GM12878 (cell line): ENCODE measurements around the gene CSTF1. TPM values are rescaled to one million over a fixed set of nuclear protein-coding genes. Genes with fewer than 3 reads are reported as not detected.

Experiments used
- ATAC-seq: fragments of 200-7000 bp; cut with Tn5 transposase; 3 replicates; pipeline ENCODE4 v1.9.1; 2020; ENCODE audit warnings: mild to moderate bottlenecking, moderate library complexity
- BruUV-seq: library from RNA; stranded (reverse); fragments of 400-500 nt; replicated peaks from 2 replicates; lab custom pipeline; 2021; lab: Mats Ljungman, UMichigan
- CTCF ChIA-PET: fragments of 300-600 bp; sonication (Branson Sonifier 250); formaldehyde crosslinking; extraction: SDS; loops from one replicate; lab custom pipeline; 2021; ENCODE audit warnings: inconsistent platforms; lab: Yijun Ruan, JAX
- POLR2A ChIA-PET: fragments of 350-600 bp; formaldehyde crosslinking; extraction: SDS; loops from one replicate; lab custom pipeline; 2021; ENCODE audit warnings: inconsistent platforms; lab: Charles Lee
- RAD21 ChIA-PET: fragments of 300-600 bp; sonication (Branson Sonifier 250); formaldehyde crosslinking; loops from one replicate; lab custom pipeline; 2023; ENCODE audit warnings: antibody characterized with exemption; ENCODE audit not compliant: unreplicated experiment; lab: Charles Lee
- SMC1A ChIA-PET: fragments of 300-600 bp; sonication (Branson Sonifier 250); formaldehyde crosslinking; loops from one replicate; lab custom pipeline; 2023; ENCODE audit not compliant: unreplicated experiment, uncharacterized antibody; lab: Charles Lee
- DNase-seq: peaks from one replicate; pipeline ENCODE4 v3.0.0-alpha.2; 2011; ENCODE audit warnings: low read depth, low spot score
- FAIRE-seq: peaks from 3 replicates; lab custom pipeline; 2011; peaks lifted over from hg19 to GRCh38; lab: Jason Lieb, UNC
- H2AFZ ChIP-seq: 2 replicates; pipeline ENCODE4 v1.6.0; 2011; ENCODE audit warnings: low read depth, low read length, control low read depth; ENCODE audit not compliant: control insufficient read depth
- H3K27ac ChIP-seq: 2 replicates; pipeline ENCODE4 v1.5.1; 2011; ENCODE audit warnings: control low read depth; ENCODE audit not compliant: control insufficient read depth, insufficient read depth
- H3K27me3 ChIP-seq, 2 experiments: replicated peaks in 1 of 2; 2 replicates each; pipeline versions ENCODE4 v1.6.0 to v1.6.1; 2011; ENCODE audit warnings: low read length in 1 of 2; ENCODE audit not compliant: control insufficient read depth in 2 of 2, insufficient read depth in 2 of 2
- H3K36me3 ChIP-seq, 2 experiments: 2 replicates each; pipeline ENCODE4 v1.5.1; 2011; ENCODE audit warnings: low read length in 1 of 2; ENCODE audit not compliant: control insufficient read depth in 2 of 2, insufficient read depth in 2 of 2
- H3K4me1 ChIP-seq: 2 replicates; pipeline ENCODE4 v1.6.1; 2011; ENCODE audit warnings: mild to moderate bottlenecking, low read length, moderate library complexity, mixed read lengths; ENCODE audit not compliant: control insufficient read depth, insufficient read depth
- H3K4me2 ChIP-seq: 2 replicates; pipeline ENCODE4 v1.6.0; 2011; ENCODE audit warnings: control low read depth; ENCODE audit not compliant: control insufficient read depth, insufficient read depth
- H3K4me3 ChIP-seq: fragments of 200-600 bp; sonication (generic); 2 replicates; pipeline ENCODE4 v1.5.1; 2016
- H3K79me2 ChIP-seq: 2 replicates; pipeline ENCODE4 v1.6.0; 2011; ENCODE audit warnings: low read length; ENCODE audit not compliant: control insufficient read depth, insufficient read depth
- H3K9ac ChIP-seq: 2 replicates; pipeline ENCODE4 v1.8.0; 2011; ENCODE audit warnings: low read length, control low read depth, mixed read lengths; ENCODE audit not compliant: control insufficient read depth, insufficient read depth
- H3K9me3 ChIP-seq: replicated peaks from 3 replicates; pipeline ENCODE4 v1.5.1; 2011; ENCODE audit warnings: mild to moderate bottlenecking, low read length; ENCODE audit not compliant: control insufficient read depth, insufficient read depth
- H4K20me1 ChIP-seq: 2 replicates; pipeline ENCODE4 v1.6.0; 2011; ENCODE audit not compliant: control insufficient read depth, insufficient read depth
- BMI1 ChIP-seq: fragments of 450-650 bp; IDR thresholded peaks from 2 replicates; pipeline ENCODE4 v1.6.1; 2016; ENCODE audit warnings: mild to moderate bottlenecking, moderate library complexity, borderline replicate concordance
- FOXK2 ChIP-seq: fragments of 450-650 bp; IDR thresholded peaks from 2 replicates; pipeline ENCODE4 v1.6.1; 2017; ENCODE audit warnings: mild to moderate bottlenecking, moderate library complexity
- IKZF1 ChIP-seq: fragments of 450-650 bp; conservative IDR thresholded peaks from 2 replicates; pipeline ENCODE4 v1.6.1; 2017; ENCODE audit warnings: antibody characterized with exemption, mild to moderate bottlenecking
- MYB ChIP-seq: fragments of 150-350 bp; IDR thresholded peaks from 2 replicates; pipeline ENCODE4 v1.6.1; 2014; ENCODE audit warnings: mild to moderate bottlenecking, low read depth, low read length, borderline replicate concordance
- NR2C1 ChIP-seq: fragments of 450-650 bp; IDR thresholded peaks from 2 replicates; pipeline ENCODE4 v1.6.1; 2017; ENCODE audit warnings: antibody characterized with exemption, mild to moderate bottlenecking, moderate library complexity
- NR2F1 ChIP-seq: fragments of 450-650 bp; conservative IDR thresholded peaks from 2 replicates; pipeline ENCODE4 v1.6.1; 2017; ENCODE audit warnings: mild to moderate bottlenecking
- TARDBP ChIP-seq: IDR thresholded peaks from 2 replicates; pipeline ENCODE4 v1.6.1; 2016; ENCODE audit warnings: borderline replicate concordance
- TBL1XR1 ChIP-seq: IDR thresholded peaks from 2 replicates; pipeline ENCODE4 v1.6.1; 2012; ENCODE audit warnings: low read depth, low read length, improper control_type of control experiment
- WGBS: methylation state at CpG from one replicate; pipeline ENCODE4 v1.1.6; 2016; ENCODE audit warnings: low lambda C conversion rate; ENCODE audit not compliant: insufficient replicate concordance, insufficient coverage; ENCODE audit errors: missing lambda C conversion rate; 5-methylcytosine and 5-hydroxymethylcytosine counted together
- in situ Hi-C: fragments of 300-500 bp; cut with MboI; formaldehyde crosslinking; loops from 9 replicates; pipeline ENCODE4 v1.14.3; 2018; ENCODE audit warnings: mixed read lengths
- intact Hi-C: fragments of 100-400 bp; cut with micrococcal nuclease; formaldehyde crosslinking; loops from one replicate; pipeline ENCODE4 v1.14.2; 2022; ENCODE audit not compliant: unreplicated experiment
- polyA plus RNA-seq, 11 experiments: library from polyadenylated mRNA; depleted of rRNA in 4 of 11; unstranded in 6 of 11; stranded (reverse) in 5 of 11; fragments of >200 nt; fragmentation: Nextera tagmentation in 4 of 11; fragmentation: Illumina TruSeq in 1 of 11; extraction: Ambion mirVana in 4 of 11; extraction: Trizol in 1 of 11; gene quantifications; 1 replicate in 1 of 11; 2 replicates in 10 of 11; pipeline versions ENCODE4 v1.2.1 to v1.2.3, GENCODE V29; 2011 to 2016; ENCODE audit warnings: inconsistent platforms in 2 of 11, missing spikeins in 2 of 11, low read depth in 1 of 11
- total RNA-seq, 4 experiments: library from RNA; depleted of rRNA in 3 of 4; stranded (reverse); fragments of >200 nt in 3 of 4; fragmentation: Illumina TruSeq in 1 of 4; extraction: Trizol in 1 of 4; gene quantifications; 2 replicates each; pipeline versions ENCODE4 v1.2.1 to v1.2.3, GENCODE V29; 2013 to 2021
- TF ChIP-seq, protein P1 (sequence below): IDR thresholded peaks from 2 replicates; pipeline ENCODE4 v1.6.1; 2012; ENCODE audit warnings: improper control_type of control experiment, low read depth, low read length; ENCODE audit not compliant: insufficient replicate concordance

The CSTF1 gene
- total and polyA plus RNA-seq, 10 of the 15 experiments (the other 5 are each of a cell fraction or from before 2014, with no cell fraction given) = 41.8 to 89.1 (median 50.1) TPM

DNA sequence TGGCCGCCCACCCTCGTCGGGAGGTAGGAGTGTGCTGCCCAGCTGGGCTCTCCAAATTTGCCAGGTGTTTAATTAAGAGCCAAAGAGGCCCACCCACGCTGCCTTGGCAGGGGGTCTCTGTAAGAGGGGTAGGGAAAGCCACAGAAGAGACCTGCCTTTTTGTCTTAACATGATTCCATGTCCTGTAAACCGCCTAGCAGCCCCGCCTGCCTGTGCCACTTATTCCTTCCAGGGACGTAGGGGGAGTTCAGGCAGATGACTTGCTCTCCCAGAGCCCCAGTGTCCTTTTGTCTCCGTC is 31.6 kb upstream of the CSTF1 start:
- ChIA-PET SMC1A (no interaction called here), RAD21 (interaction anchor here (0.8 kb wide), 1 partner anchor 8 kb away, joined by 3 read pairs; no protein-coding TSS in a partner anchor), CTCF (no interaction called here), POLR2A (no interaction called here)
- ATAC-seq (no peak), FAIRE-seq (no peak), DNase-seq (no peak)
- no peak overlapping the region for H3K27ac ChIP-seq
- 63% methylated on average over 8 of the region's 8 CpGs for WGBS
- no peak overlapping the region for H3K4me2 ChIP-seq
- no peaks in the 10 kb centered on the region for H3K36me3 ChIP-seq
- in situ Hi-C loops = no loop called here
- H3K9ac ChIP-seq = no peak overlapping the region
- no peak overlapping the region for H2AFZ ChIP-seq
- no peak for TF ChIP-seq MYB
- no peaks in the 10 kb centered on the region for H3K27me3 ChIP-seq
- no peaks in the 10 kb centered on the region for H3K4me1 ChIP-seq
- intact Hi-C loops = no loop called here
- H3K4me3 ChIP-seq = no peak overlapping the region
- H3K9me3 ChIP-seq = no peaks in the 10 kb centered on the region
- H4K20me1 ChIP-seq = no peaks in the 10 kb centered on the region
- H3K79me2 ChIP-seq = no peaks in the 10 kb centered on the region
- no TSS peak for BruUV-seq

GRCh38 chr20:56361900-56362299 is 30.5 kb upstream of the CSTF1 start:
- ChIA-PET SMC1A (no interaction called here), RAD21 (no interaction called here), POLR2A (no interaction called here), CTCF (no interaction called here)
- 73% methylated on average over 8 of the region's 8 CpGs for WGBS
- in situ Hi-C loops = no loop called here
- ATAC-seq (no peak), FAIRE-seq (no peak), DNase-seq (no peak)
- Histone ChIP-seq H3K9ac (no peak overlapping the region), H3K9me3 (no peaks in the 10 kb centered on the region), H3K27ac (no peak overlapping the region), H3K36me3 (no peaks in the 10 kb centered on the region), H3K4me3 (no peak overlapping the region), H3K4me1 (no peaks in the 10 kb centered on the region), H3K4me2 (no peak overlapping the region), H3K79me2 (no peaks in the 10 kb centered on the region), H2AFZ (no peak overlapping the region), H3K27me3 (no peaks in the 10 kb centered on the region), H4K20me1 (no peaks in the 10 kb centered on the region)
- intact Hi-C loops = no loop called here
- no TSS peak for BruUV-seq
- TF ChIP-seq NR2F1 = no peak
- TF ChIP-seq NR2C1 = no peak
- TF ChIP-seq, protein P1, sequence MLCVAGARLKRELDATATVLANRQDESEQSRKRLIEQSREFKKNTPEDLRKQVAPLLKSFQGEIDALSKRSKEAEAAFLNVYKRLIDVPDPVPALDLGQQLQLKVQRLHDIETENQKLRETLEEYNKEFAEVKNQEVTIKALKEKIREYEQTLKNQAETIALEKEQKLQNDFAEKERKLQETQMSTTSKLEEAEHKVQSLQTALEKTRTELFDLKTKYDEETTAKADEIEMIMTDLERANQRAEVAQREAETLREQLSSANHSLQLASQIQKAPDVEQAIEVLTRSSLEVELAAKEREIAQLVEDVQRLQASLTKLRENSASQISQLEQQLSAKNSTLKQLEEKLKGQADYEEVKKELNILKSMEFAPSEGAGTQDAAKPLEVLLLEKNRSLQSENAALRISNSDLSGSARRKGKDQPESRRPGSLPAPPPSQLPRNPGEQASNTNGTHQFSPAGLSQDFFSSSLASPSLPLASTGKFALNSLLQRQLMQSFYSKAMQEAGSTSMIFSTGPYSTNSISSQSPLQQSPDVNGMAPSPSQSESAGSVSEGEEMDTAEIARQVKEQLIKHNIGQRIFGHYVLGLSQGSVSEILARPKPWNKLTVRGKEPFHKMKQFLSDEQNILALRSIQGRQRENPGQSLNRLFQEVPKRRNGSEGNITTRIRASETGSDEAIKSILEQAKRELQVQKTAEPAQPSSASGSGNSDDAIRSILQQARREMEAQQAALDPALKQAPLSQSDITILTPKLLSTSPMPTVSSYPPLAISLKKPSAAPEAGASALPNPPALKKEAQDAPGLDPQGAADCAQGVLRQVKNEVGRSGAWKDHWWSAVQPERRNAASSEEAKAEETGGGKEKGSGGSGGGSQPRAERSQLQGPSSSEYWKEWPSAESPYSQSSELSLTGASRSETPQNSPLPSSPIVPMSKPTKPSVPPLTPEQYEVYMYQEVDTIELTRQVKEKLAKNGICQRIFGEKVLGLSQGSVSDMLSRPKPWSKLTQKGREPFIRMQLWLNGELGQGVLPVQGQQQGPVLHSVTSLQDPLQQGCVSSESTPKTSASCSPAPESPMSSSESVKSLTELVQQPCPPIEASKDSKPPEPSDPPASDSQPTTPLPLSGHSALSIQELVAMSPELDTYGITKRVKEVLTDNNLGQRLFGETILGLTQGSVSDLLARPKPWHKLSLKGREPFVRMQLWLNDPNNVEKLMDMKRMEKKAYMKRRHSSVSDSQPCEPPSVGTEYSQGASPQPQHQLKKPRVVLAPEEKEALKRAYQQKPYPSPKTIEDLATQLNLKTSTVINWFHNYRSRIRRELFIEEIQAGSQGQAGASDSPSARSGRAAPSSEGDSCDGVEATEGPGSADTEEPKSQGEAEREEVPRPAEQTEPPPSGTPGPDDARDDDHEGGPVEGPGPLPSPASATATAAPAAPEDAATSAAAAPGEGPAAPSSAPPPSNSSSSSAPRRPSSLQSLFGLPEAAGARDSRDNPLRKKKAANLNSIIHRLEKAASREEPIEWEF = no peak
- no peak for TF ChIP-seq TBL1XR1
- TF ChIP-seq TARDBP = no peak
- no peak for TF ChIP-seq FOXK2
- no peak for TF ChIP-seq IKZF1
- no peak for TF ChIP-seq BMI1
